Vagina (tissue), 2 donors: ENCODE results near the gene CACNA1H. TPM values are rescaled to one million over a fixed set of nuclear protein-coding genes. Genes with fewer than 3 reads are reported as not detected.

ENCODE experiments used
- DNase-seq, 2 donors: peaks; one replicate each; pipeline ENCODE4 v3.0.0-alpha.2; 2017; ENCODE audit errors: extremely low spot score in 2 of 2
- H3K27ac ChIP-seq: fragments of 200-600 bp; sonication (generic); one replicate; pipeline ENCODE4 v1.5.1; 2019
- H3K27me3 ChIP-seq: fragments of 200-600 bp; sonication (generic); one replicate; pipeline ENCODE4 v1.5.1; 2019
- H3K36me3 ChIP-seq, 2 donors: fragments of 200-600 bp; sonication (generic); one replicate each; pipeline ENCODE4 v1.5.1; 2017 to 2019
- H3K4me1 ChIP-seq: fragments of 200-600 bp; sonication (generic); one replicate; pipeline ENCODE4 v1.5.1; 2019
- H3K4me3 ChIP-seq, 2 donors: fragments of 200-600 bp; sonication (generic); 1 replicate in 1 of 2; 2 replicates in 1 of 2; pipeline ENCODE4 v1.5.1; 2016 to 2019
- H3K9me3 ChIP-seq: fragments of 200-600 bp; sonication (generic); one replicate; pipeline ENCODE4 v1.5.1; 2019
- CTCF ChIP-seq, 3 experiments: fragments of 450-650 bp in 2 of 3; fragments of 200-600 bp in 1 of 3; sonication (generic) in 1 of 3; IDR thresholded peaks; one replicate each; pipeline ENCODE4 v1.5.1; 2017 to 2019; ENCODE audit warnings: antibody characterized with exemption in 3 of 3, mild to moderate bottlenecking in 2 of 3, moderate library complexity in 2 of 3
- POLR2A ChIP-seq, 2 donors: fragments of 450-650 bp; IDR thresholded peaks; one replicate each; pipeline ENCODE4 v1.6.1; 2017; ENCODE audit warnings: antibody characterized with exemption in 2 of 2, mild to moderate bottlenecking in 2 of 2, moderate library complexity in 2 of 2
- POLR2AphosphoS5 ChIP-seq, 2 donors: sonication (generic); formaldehyde crosslinking; IDR thresholded peaks; one replicate each; pipeline ENCODE4 v1.9.0; 2017; ENCODE audit warnings: antibody characterized with exemption in 2 of 2, mild to moderate bottlenecking in 2 of 2, low read depth in 1 of 2; ENCODE audit not compliant: insufficient read depth in 1 of 2
- intact Hi-C: fragments of 100-400 bp; cut with DNase I; formaldehyde crosslinking; loops from one replicate; pipeline ENCODE4 v1.15.1; 2023
- total RNA-seq: library from RNA; depleted of rRNA; stranded (reverse); fragments of >200 nt; gene quantifications from one replicate; pipeline ENCODE4 v1.2.3, GENCODE V29; 2016

The CACNA1H gene
- total RNA-seq, 1 donor from 2014 or later, result 10.8 TPM

- no peak overlapping the region for H3K4me3 ChIP-seq
- H3K36me3 ChIP-seq, result no peaks in the 10 kb centered on the region
- no peak overlapping the region for H3K27ac ChIP-seq
- no peaks in the 10 kb centered on the region for H3K4me1 ChIP-seq
- H3K27me3 ChIP-seq, result no peaks in the 10 kb centered on the region
- TF ChIP-seq POLR2A (IDR thresholded peaks at IDR 0.05) (no peak), CTCF (IDR thresholded peaks at IDR 0.05) (no peak), POLR2AphosphoS5 (IDR thresholded peaks at IDR 0.05; ENCODE audit: insufficient read depth in 1 of 2, low read depth in 1 of 2) (no peak)
- DNase-seq, result no peak
- intact Hi-C loops, result no loop called here
- no peaks in the 10 kb centered on the region for H3K9me3 ChIP-seq
These were observed 26.9 kb upstream of the CACNA1H start for GRCh38 chr16:1126044-1126443.

GRCh38 chr16:1126586-1126985, 26.3 kb upstream of the CACNA1H start:
- no peak for DNase-seq
- intact Hi-C loops, result no loop called here
- TF ChIP-seq POLR2A (IDR thresholded peaks at IDR 0.05), result no peak
- no peak for TF ChIP-seq CTCF (IDR thresholded peaks at IDR 0.05)
- TF ChIP-seq POLR2AphosphoS5 (IDR thresholded peaks at IDR 0.05; ENCODE audit: insufficient read depth in 1 of 2, low read depth in 1 of 2), result no peak
- H3K4me1 ChIP-seq, result no peaks in the 10 kb centered on the region
- H3K27me3 ChIP-seq, result no peaks in the 10 kb centered on the region
- no peaks in the 10 kb centered on the region for H3K36me3 ChIP-seq
- H3K27ac ChIP-seq, result no peak overlapping the region
- no peak overlapping the region for H3K4me3 ChIP-seq
- no peaks in the 10 kb centered on the region for H3K9me3 ChIP-seq

- no peaks in the 10 kb centered on the region for H3K36me3 ChIP-seq
- no peak for TF ChIP-seq POLR2AphosphoS5 (IDR thresholded peaks at IDR 0.05; ENCODE audit: insufficient read depth in 1 of 2, low read depth in 1 of 2)
- no peak for TF ChIP-seq POLR2A (IDR thresholded peaks at IDR 0.05)
- no peak for TF ChIP-seq CTCF (IDR thresholded peaks at IDR 0.05)
- no peak overlapping the region for H3K4me3 ChIP-seq
- intact Hi-C loops, result no loop called here
- no peaks in the 10 kb centered on the region for H3K9me3 ChIP-seq
- no peaks in the 10 kb centered on the region for H3K4me1 ChIP-seq
- H3K27me3 ChIP-seq, result no peaks in the 10 kb centered on the region
- no peak for DNase-seq
- no peak overlapping the region for H3K27ac ChIP-seq
These were observed 25.8 kb upstream of the CACNA1H start for GRCh38 chr16:1127101-1127500.

- no peak for DNase-seq
- intact Hi-C loops, result no loop called here
- Histone ChIP-seq H3K9me3 (no peaks in the 10 kb centered on the region), H3K27me3 (no peaks in the 10 kb centered on the region), H3K36me3 (no peaks in the 10 kb centered on the region), H3K4me1 (no peaks in the 10 kb centered on the region), H3K27ac (no peak overlapping the region), H3K4me3 (no peak overlapping the region)
- TF ChIP-seq POLR2AphosphoS5 (IDR thresholded peaks at IDR 0.05; ENCODE audit: insufficient read depth in 1 of 2, low read depth in 1 of 2) (no peak), POLR2A (IDR thresholded peaks at IDR 0.05) (no peak), CTCF (IDR thresholded peaks at IDR 0.05) (no peak)
These were observed 24.8 kb upstream of the CACNA1H start for GRCh38 chr16:1127971-1128715.
